Osteocyte (in vitro differentiated cells): ENCODE data around the gene VN1R5. TPM values are rescaled to one million over a fixed set of nuclear protein-coding genes. Genes with fewer than 3 reads are reported as not detected.

ENCODE experiments used
- DNase-seq: peaks from one replicate; pipeline ENCODE4 v3.0.0; 2021; ENCODE audit warnings: mixed read lengths; ENCODE audit not compliant: unreplicated experiment; ENCODE audit errors: extremely low spot score
- H3K27ac Mint-ChIP-seq: one replicate; pipeline ENCODE4 v1.8.0; 2021; ENCODE audit warnings: mild to moderate bottlenecking, mixed read lengths; ENCODE audit not compliant: unreplicated experiment
- H3K27me3 Mint-ChIP-seq: one replicate; pipeline ENCODE4 v1.8.0; 2021; ENCODE audit warnings: mixed read lengths; ENCODE audit not compliant: unreplicated experiment
- H3K36me3 Mint-ChIP-seq: one replicate; pipeline ENCODE4 v1.8.0; 2021; ENCODE audit warnings: mixed read lengths; ENCODE audit not compliant: unreplicated experiment
- H3K4me1 Mint-ChIP-seq: one replicate; pipeline ENCODE4 v1.8.0; 2021; ENCODE audit warnings: mixed read lengths; ENCODE audit not compliant: unreplicated experiment
- H3K4me3 Mint-ChIP-seq: one replicate; pipeline ENCODE4 v1.8.0; 2021; ENCODE audit warnings: mild to moderate bottlenecking, moderate library complexity, mixed read lengths; ENCODE audit not compliant: unreplicated experiment
- H3K9me3 Mint-ChIP-seq: one replicate; pipeline ENCODE4 v1.8.0; 2021; ENCODE audit warnings: mixed read lengths; ENCODE audit not compliant: unreplicated experiment
- CTCF ChIP-seq: fragments of 200-600 bp; sonication (generic); IDR thresholded peaks from 2 replicates; pipeline ENCODE4 v1.5.0; 2021; ENCODE audit warnings: antibody characterized with exemption, mild to moderate bottlenecking, moderate library complexity
- total RNA-seq: library from RNA; stranded (reverse); gene quantifications from 2 replicates; pipeline ENCODE4 v1.2.1, GENCODE V29; 2021

Gene VN1R5
- total RNA-seq, 1 donor from 2014 or later, result not detected

GRCh38 chr1:247222840-247223239, 33.0 kb upstream of the VN1R5 start:
- Mint-ChIP-seq H3K4me1 (no peaks in the 10 kb centered on the region), H3K36me3 (no peaks in the 10 kb centered on the region), H3K27ac (no peak overlapping the region), H3K27me3 (peaks cover 13% of the 10 kb centered on the region), H3K9me3 (peaks cover 16% of the 10 kb centered on the region), H3K4me3 (no peak overlapping the region)
- TF ChIP-seq CTCF, result no peak
- no peak for DNase-seq

- TF ChIP-seq CTCF, result no peak
- Mint-ChIP-seq H3K4me1 (no peaks in the 10 kb centered on the region), H3K9me3 (peaks cover 28% of the 10 kb centered on the region), H3K4me3 (no peak overlapping the region), H3K27me3 (peaks cover 7% of the 10 kb centered on the region), H3K36me3 (no peaks in the 10 kb centered on the region), H3K27ac (no peak overlapping the region)
- no peak for DNase-seq
These were observed 31.1 kb upstream of the VN1R5 start for GRCh38 chr1:247224822-247225221.

- H3K36me3 Mint-ChIP-seq, result no peaks in the 10 kb centered on the region
- DNase-seq, result no peak
- TF ChIP-seq CTCF, result no peak
- H3K9me3 Mint-ChIP-seq, result peaks cover 22% of the 10 kb centered on the region
- no peaks in the 10 kb centered on the region for H3K4me1 Mint-ChIP-seq
- peaks cover 11% of the 10 kb centered on the region for H3K27me3 Mint-ChIP-seq
- H3K27ac Mint-ChIP-seq, result no peak overlapping the region
- H3K4me3 Mint-ChIP-seq, result no peak overlapping the region
These were observed 27.7 kb upstream of the VN1R5 start for GRCh38 chr1:247228133-247228532.

GRCh38 chr1:247241691-247242090, 14.2 kb upstream of the VN1R5 start:
- Mint-ChIP-seq H3K27ac (no peak overlapping the region), H3K36me3 (no peaks in the 10 kb centered on the region), H3K27me3 (peaks cover 8% of the 10 kb centered on the region), H3K9me3 (peaks cover 9% of the 10 kb centered on the region), H3K4me1 (no peaks in the 10 kb centered on the region), H3K4me3 (no peak overlapping the region)
- no peak for DNase-seq
- TF ChIP-seq CTCF, result no peak

- Mint-ChIP-seq H3K27ac (no peak overlapping the region), H3K4me1 (no peaks in the 10 kb centered on the region)
These were observed 12.2 kb upstream of the VN1R5 start for GRCh38 chr1:247243524-247244137.

More at GRCh38 chr1:247243524-247244137, 12.2 kb upstream of the VN1R5 start:
- Mint-ChIP-seq H3K4me3 (no peak overlapping the region), H3K27me3 (peaks cover 4% of the 10 kb centered on the region), H3K9me3 (peaks cover 9% of the 10 kb centered on the region), H3K36me3 (no peaks in the 10 kb centered on the region)
- no peak for DNase-seq
- TF ChIP-seq CTCF, result no peak
